Thoracic aorta (tissue), 2 donors: ENCODE measurements around the gene RPL36A. TPM values are rescaled to one million over a fixed set of nuclear protein-coding genes. Genes with fewer than 3 reads are reported as not detected.

Source experiments
- ATAC-seq: fragments of 150-250 bp; one replicate; pipeline ENCODE4 v1.8.0; 2017; ENCODE audit warnings: low read depth; ENCODE audit not compliant: insufficient number of reproducible peaks, low FRiP score
- DNase-seq: peaks from one replicate; pipeline ENCODE4 v3.0.0-alpha.2; 2020; ENCODE audit warnings: low spot score
- H3K27ac ChIP-seq, 2 donors: fragments of 200-600 bp; sonication (generic); 1 replicate in 1 of 2; 2 replicates in 1 of 2; pipeline ENCODE4 v1.5.1; 2016; ENCODE audit warnings: mild to moderate bottlenecking in 2 of 2, moderate library complexity in 2 of 2
- H3K27me3 ChIP-seq: fragments of 200-600 bp; sonication (generic); replicated peaks from 2 replicates; pipeline ENCODE4 v1.6.0; 2016; ENCODE audit warnings: mild to moderate bottlenecking; ENCODE audit not compliant: insufficient read depth
- H3K36me3 ChIP-seq: fragments of 200-600 bp; sonication (generic); one replicate; pipeline ENCODE4 v1.5.1; 2016
- H3K4me1 ChIP-seq, 2 donors: fragments of 200-600 bp; sonication (generic); 1 replicate in 1 of 2; 2 replicates in 1 of 2; pipeline versions ENCODE4 v1.5.1 to v1.6.0; 2016; ENCODE audit warnings: low read depth in 2 of 2, mild to moderate bottlenecking in 1 of 2; ENCODE audit not compliant: control insufficient read depth in 1 of 2
- H3K4me3 ChIP-seq: fragments of 200-600 bp; sonication (generic); 2 replicates; pipeline ENCODE4 v1.5.1; 2016; ENCODE audit warnings: mild to moderate bottlenecking
- H3K9me3 ChIP-seq: fragments of 200-600 bp; sonication (generic); 2 replicates; pipeline ENCODE4 v1.5.1; 2016
- CTCF ChIP-seq: fragments of 200-600 bp; sonication (generic); IDR thresholded peaks from one replicate; pipeline ENCODE4 v1.5.1; 2019; ENCODE audit warnings: antibody characterized with exemption
- total RNA-seq, 2 donors: library from RNA; depleted of rRNA; stranded (reverse); fragments of >200 nt; gene quantifications; one replicate each; pipeline versions ENCODE4 v1.1.0 to v1.2.3, GENCODE V29; 2016

The RPL36A gene
- total RNA-seq, 2 donors from 2014 or later: 353 to 1,578 TPM

GRCh38 chrX:101357166-101357795 lies 33.5 kb upstream of the RPL36A start:
- ATAC-seq: no peak
- H3K9me3 ChIP-seq: no peaks in the 10 kb centered on the region

GRCh38 chrX:101359966-101360365 lies 30.8 kb upstream of the RPL36A start:
- H3K36me3 ChIP-seq: no peaks in the 10 kb centered on the region
- no peak for TF ChIP-seq CTCF
- H3K27me3 ChIP-seq: no peaks in the 10 kb centered on the region
- no peaks in the 10 kb centered on the region for H3K9me3 ChIP-seq
- no peak overlapping the region for H3K4me3 ChIP-seq
- no peaks in the 10 kb centered on the region for H3K4me1 ChIP-seq
- no peak for DNase-seq
- no peak for ATAC-seq
- H3K27ac ChIP-seq: no peak overlapping the region

More at GRCh38 chrX:101357166-101357795, 33.5 kb upstream of the RPL36A start:
- Histone ChIP-seq H3K27me3 (no peaks in the 10 kb centered on the region), H3K36me3 (no peaks in the 10 kb centered on the region), H3K4me3 (no peak overlapping the region), H3K27ac (no peak overlapping the region), H3K4me1 (no peaks in the 10 kb centered on the region)
- TF ChIP-seq CTCF: no peak
- DNase-seq: no peak

GRCh38 chrX:101360390-101360789 lies 30.4 kb upstream of the RPL36A start:
- DNase-seq (no peak), ATAC-seq (no peak)
- Histone ChIP-seq H3K4me1 (no peaks in the 10 kb centered on the region), H3K27ac (no peak overlapping the region), H3K4me3 (no peak overlapping the region), H3K9me3 (no peaks in the 10 kb centered on the region), H3K27me3 (no peaks in the 10 kb centered on the region), H3K36me3 (no peaks in the 10 kb centered on the region)
- TF ChIP-seq CTCF: no peak

- no peak for DNase-seq
- no peak for TF ChIP-seq CTCF
- H3K27ac ChIP-seq: no peak overlapping the region
- no peaks in the 10 kb centered on the region for H3K4me1 ChIP-seq
- H3K9me3 ChIP-seq: no peaks in the 10 kb centered on the region
- no peaks in the 10 kb centered on the region for H3K27me3 ChIP-seq
- no peak overlapping the region for H3K4me3 ChIP-seq
- no peaks in the 10 kb centered on the region for H3K36me3 ChIP-seq
- no peak for ATAC-seq
Observed at GRCh38 chrX:101362116-101362515, 28.7 kb upstream of the RPL36A start.

GRCh38 chrX:101362757-101363156 lies 28.1 kb upstream of the RPL36A start:
- Histone ChIP-seq H3K4me1 (no peaks in the 10 kb centered on the region), H3K9me3 (no peaks in the 10 kb centered on the region), H3K4me3 (no peak overlapping the region), H3K27ac (no peak overlapping the region), H3K27me3 (no peaks in the 10 kb centered on the region), H3K36me3 (no peaks in the 10 kb centered on the region)
- ATAC-seq (no peak), DNase-seq (no peak)
- no peak for TF ChIP-seq CTCF
